NOMO-1 treated with dmso at 0.1 percent for 144 hours (cell line): ENCODE measurements around the gene ROBO1.

Source experiments
- DNase-seq: peaks from one replicate; lab custom pipeline; 2025; ENCODE audit not compliant: unreplicated experiment; lab: John Stamatoyannopoulos, UW

ROBO1 gene

GRCh38 chr3:78992830-78993229 is 775.0 kb downstream of the ROBO1 start:
- DNase-seq: no peak

- DNase-seq: no peak
These were observed 775.4 kb downstream of the ROBO1 start for GRCh38 chr3:78992400-78992799.

- DNase-seq: no peak
These were observed 776.1 kb downstream of the ROBO1 start for GRCh38 chr3:78991656-78992055.

- DNase-seq: no peak
These were observed 777.6 kb downstream of the ROBO1 start for GRCh38 chr3:78990156-78990555.

GRCh38 chr3:78988324-78988723 is 779.5 kb downstream of the ROBO1 start:
- no peak for DNase-seq

- no peak for DNase-seq
These were observed 781.2 kb downstream of the ROBO1 start for GRCh38 chr3:78986416-78987101.

- no peak for DNase-seq
These were observed 781.8 kb downstream of the ROBO1 start for GRCh38 chr3:78985981-78986380.

- DNase-seq: no peak
These were observed 788.8 kb downstream of the ROBO1 start for GRCh38 chr3:78979028-78979427.

- DNase-seq: no peak
These were observed 789.8 kb downstream of the ROBO1 start for GRCh38 chr3:78978037-78978436.

GRCh38 chr3:78977073-78977472 is 790.7 kb downstream of the ROBO1 start:
- DNase-seq: no peak

GRCh38 chr3:78976200-78976599 is 791.6 kb downstream of the ROBO1 start:
- no peak for DNase-seq

- DNase-seq: no peak
These were observed 793.5 kb downstream of the ROBO1 start for GRCh38 chr3:78974181-78974790.

- no peak for DNase-seq
These were observed 795.0 kb downstream of the ROBO1 start for GRCh38 chr3:78972617-78973301.

- DNase-seq: no peak
These were observed 797.1 kb downstream of the ROBO1 start for GRCh38 chr3:78970656-78971055.

GRCh38 chr3:78969483-78969882 is 798.3 kb downstream of the ROBO1 start:
- no peak for DNase-seq

- DNase-seq: no peak
These were observed 800.7 kb downstream of the ROBO1 start for GRCh38 chr3:78967061-78967460.

- DNase-seq: no peak
These were observed 804.0 kb downstream of the ROBO1 start for GRCh38 chr3:78963771-78964170.

- no peak for DNase-seq
These were observed 810.3 kb downstream of the ROBO1 start for GRCh38 chr3:78957456-78957855.

- no peak for DNase-seq
These were observed 816.4 kb downstream of the ROBO1 start for GRCh38 chr3:78951342-78951945.

GRCh38 chr3:78941587-78941986 is 826.2 kb downstream of the ROBO1 start:
- no peak for DNase-seq

- DNase-seq: no peak
These were observed 827.2 kb downstream of the ROBO1 start for GRCh38 chr3:78940626-78941025.

GRCh38 chr3:78940128-78940527 is 827.7 kb downstream of the ROBO1 start:
- no peak for DNase-seq
